K562 (cell line): Measurements from ENCODE around the gene CPT1B. TPM values are rescaled to one million over a fixed set of nuclear protein-coding genes. Genes with fewer than 3 reads are reported as not detected.

Source experiments
- ATAC-seq: fragments of 200-7000 bp; cut with Tn5 transposase; 3 replicates; pipeline ENCODE4 v1.9.1; 2020; ENCODE audit warnings: moderate library complexity
- BruUV-seq: library from RNA; stranded (reverse); fragments of 400-500 nt; replicated peaks from 2 replicates; lab custom pipeline; 2021; lab: Mats Ljungman, UMichigan
- CTCF ChIA-PET: fragments of 300-600 bp; formaldehyde crosslinking; extraction: SDS; loops from one replicate; lab custom pipeline; 2021; ENCODE audit warnings: low intra/inter-chr PET ratio; lab: Yijun Ruan, JAX
- POLR2A ChIA-PET: fragments of 300-600, 350-650 bp; sonication (Branson Sonifier 250); formaldehyde crosslinking; extraction: SDS; loops from one replicate; lab custom pipeline; 2021; ENCODE audit warnings: antibody characterized with exemption, inconsistent platforms; lab: Yijun Ruan, JAX
- DNase-seq, 4 experiments: peaks; one replicate each; pipeline versions ENCODE4 v3.0.0 to v3.0.0-alpha.2; 2011 to 2018; ENCODE audit warnings: low spot score in 3 of 4, mixed read lengths in 3 of 4; ENCODE audit errors: extremely low read depth in 1 of 4
- FAIRE-seq: peaks from 2 replicates; lab custom pipeline; 2011; peaks lifted over from hg19 to GRCh38; lab: Jason Lieb, UNC
- H2AFZ ChIP-seq: 2 replicates; pipeline ENCODE4 v1.6.0; 2011; ENCODE audit warnings: low read depth, low read length, control low read depth, inconsistent platforms
- H3K27ac ChIP-seq: fragments of 200-600 bp; 3 replicates; pipeline ENCODE4 v1.8.0; 2011; ENCODE audit warnings: low read depth, mild to moderate bottlenecking, control low read depth, inconsistent platforms, low read length, moderate library complexity, mixed read lengths; ENCODE audit errors: extremely low read depth
- H3K27me3 ChIP-seq, 2 experiments: fragments of 300-600 bp in 1 of 2; 2 replicates in 1 of 2; 3 replicates in 1 of 2; pipeline versions ENCODE4 v1.6.0 to v1.8.0; 2011; ENCODE audit warnings: inconsistent platforms in 2 of 2, low read length in 2 of 2, mild to moderate bottlenecking in 1 of 2, mixed read lengths in 1 of 2, moderate library complexity in 1 of 2; ENCODE audit not compliant: control insufficient read depth in 2 of 2, insufficient read depth in 2 of 2
- H3K36me3 ChIP-seq: fragments of 300-600 bp; 3 replicates; pipeline ENCODE4 v1.8.0; 2011; ENCODE audit warnings: mild to moderate bottlenecking, low read length, inconsistent platforms; ENCODE audit not compliant: control insufficient read depth, insufficient read depth
- H3K4me1 ChIP-seq, 2 experiments: fragments of 200-600 bp in 1 of 2; replicated peaks in 1 of 2; 2 replicates in 1 of 2; 3 replicates in 1 of 2; pipeline versions ENCODE4 v1.5.1 to v1.8.0; 2011; ENCODE audit warnings: inconsistent platforms in 2 of 2, low read length in 2 of 2, mild to moderate bottlenecking in 1 of 2, mixed read lengths in 1 of 2, moderate library complexity in 1 of 2; ENCODE audit not compliant: control insufficient read depth in 2 of 2, insufficient read depth in 2 of 2
- H3K4me2 ChIP-seq: 2 replicates; pipeline ENCODE4 v1.6.1; 2011; ENCODE audit warnings: low read length, control low read depth, inconsistent platforms, mixed read lengths; ENCODE audit not compliant: insufficient read depth
- H3K4me3 ChIP-seq: fragments of 200-600 bp; sonication (generic), shearing (Covaris generic); 2 replicates; pipeline ENCODE4 v1.5.1; 2016; ENCODE audit warnings: control low read depth, inconsistent platforms
- H3K79me2 ChIP-seq: fragments of 200-600 bp; 3 replicates; pipeline ENCODE4 v1.8.0; 2011; ENCODE audit warnings: low read length, inconsistent platforms; ENCODE audit not compliant: control insufficient read depth, insufficient read depth
- H3K9ac ChIP-seq, 2 experiments: 2 replicates each; pipeline versions ENCODE4 v1.6.0 to v1.6.1; 2011; ENCODE audit warnings: low read depth in 2 of 2, low read length in 2 of 2, control low read depth in 1 of 2, inconsistent platforms in 1 of 2, mild to moderate bottlenecking in 1 of 2, mixed read lengths in 1 of 2; ENCODE audit not compliant: insufficient read depth in 1 of 2
- H3K9me1 ChIP-seq: one replicate; pipeline ENCODE4 v1.6.0; 2011; ENCODE audit warnings: inconsistent platforms, mild to moderate bottlenecking, low read length, moderate library complexity; ENCODE audit not compliant: control insufficient read depth, insufficient read depth
- H3K9me3 ChIP-seq: replicated peaks from 2 replicates; pipeline ENCODE4 v1.5.1; 2011; ENCODE audit warnings: low read depth, low read length, inconsistent platforms; ENCODE audit not compliant: control insufficient read depth, insufficient read depth
- H4K20me1 ChIP-seq: replicated peaks from 2 replicates; pipeline ENCODE4 v1.6.1; 2011; ENCODE audit warnings: low read length, inconsistent platforms, mixed read lengths; ENCODE audit not compliant: control insufficient read depth, insufficient read depth
- HNRNPUL1 ChIP-seq: fragments of 200-400 bp; formaldehyde crosslinking; IDR thresholded peaks from 2 replicates; pipeline ENCODE4 v1.6.1; 2017; ENCODE audit warnings: low read length
- ZNF551 ChIP-seq: fragments of 250-450 bp; sonication (Bioruptor Pico); IDR thresholded peaks from 2 replicates; pipeline ENCODE4 v1.5.0; 2021; ENCODE audit warnings: mild to moderate bottlenecking, moderate library complexity
- WGBS: fragments of 100-300 bp; shearing (Covaris generic); methylation state at CpG from one replicate; pipeline ENCODE4 v1.1.6; 2016; ENCODE audit warnings: low coverage, mixed read lengths; ENCODE audit not compliant: insufficient coverage; ENCODE audit errors: missing lambda C conversion rate; 5-methylcytosine and 5-hydroxymethylcytosine counted together
- in situ Hi-C: fragments of 300-500 bp; cut with MboI; formaldehyde crosslinking; loops from 4 replicates; pipeline ENCODE4 v1.15.0; 2018; ENCODE audit warnings: inconsistent platforms, mixed read lengths
- intact Hi-C: fragments of 100-400 bp; cut with micrococcal nuclease; formaldehyde crosslinking; loops from 2 replicates; pipeline ENCODE4 v1.14.2; 2022
- polyA plus RNA-seq, 8 experiments: library from polyadenylated mRNA; depleted of rRNA in 4 of 8; stranded (reverse) in 5 of 8; unstranded in 3 of 8; fragments of >200 nt; fragmentation: Nextera tagmentation in 2 of 8; fragmentation: Illumina TruSeq in 1 of 8; extraction: Ambion mirVana in 2 of 8; extraction: Trizol in 1 of 8; gene quantifications; 2 replicates each; pipeline versions ENCODE4 v1.2.1 to v1.2.3, GENCODE V29; 2011 to 2014; ENCODE audit warnings: inconsistent platforms in 1 of 8, missing spikeins in 1 of 8
- total RNA-seq, 7 experiments: library from RNA; depleted of rRNA in 6 of 7; stranded (reverse); fragments of >200 nt in 6 of 7; fragmentation: Illumina TruSeq in 2 of 7; extraction: Trizol in 2 of 7; gene quantifications; 2 replicates each; pipeline versions ENCODE4 v1.2.1 to v1.2.3, GENCODE V29; 2011 to 2021; ENCODE audit warnings: low replicate concordance in 1 of 7

CPT1B gene
- total and polyA plus RNA-seq, 9 of the 15 experiments (the other 6 are each of a cell fraction or from before 2014, with no cell fraction given), result 0.35 to 6.1 (median 2.6) TPM

- H3K36me3 ChIP-seq, result peaks cover 10% of the 10 kb centered on the region; the same call in 1 of the 3 replicates
- TF ChIP-seq HNRNPUL1 (no peak), ZNF551 (no peak)
- H3K27ac ChIP-seq, result no peak overlapping the region
- ChIA-PET POLR2A (interaction anchor here (0.5 to 2.3 kb wide), 2 partner anchors 11 to 235 kb away, joined by 3 to 8 read pairs; no protein-coding TSS in a partner anchor), CTCF (no interaction called here)
- in situ Hi-C loops (no loop called here), intact Hi-C loops (loop anchor here (5.0 kb wide), 1 partner anchor 33 kb away; the partner anchor contains the start of gene SYCE3)
- BruUV-seq, result no TSS peak
- no peak overlapping the region for H3K4me2 ChIP-seq
- peaks cover 29% of the 10 kb centered on the region for H3K79me2 ChIP-seq
- H3K9me3 ChIP-seq, result 0 out of 2 replicates have a peak, but pooled peaks cover 2% of the 10 kb centered on the region
- no peak overlapping the region for H3K9ac ChIP-seq
- H2AFZ ChIP-seq, result no peak overlapping the region
- H3K27me3 ChIP-seq, result no peaks in the 10 kb centered on the region
- H3K9me1 ChIP-seq, result no peaks in the 10 kb centered on the region
- H3K4me3 ChIP-seq, result no peak overlapping the region
- 92% methylated on average over 4 of the region's 15 CpGs for WGBS
- ATAC-seq (no peak), FAIRE-seq (no peak), DNase-seq (no peak)
- peaks cover 11% of the 10 kb centered on the region; the same call in 1 of the 2 replicates for H4K20me1 ChIP-seq
- peaks cover 12 to 72% of the 10 kb centered on the region in 2 experiments; a peak in 4 of 5 replicates for H3K4me1 ChIP-seq
Observed at GRCh38 chr22:50528682-50529415, 49.4 kb downstream of the CPT1B start.
